GM12892 (cell line): ENCODE measurements around the gene ITGB8.

ENCODE experiments used
- DNase-seq: peaks from one replicate; pipeline ENCODE4 v3.0.0; 2011; ENCODE audit not compliant: insufficient read length
- FAIRE-seq: peaks from 2 replicates; lab custom pipeline; 2011; peaks lifted over from hg19 to GRCh38; lab: Jason Lieb, UNC
- POLR2A ChIP-seq: IDR thresholded peaks from 2 replicates; pipeline ENCODE4 v1.6.1; 2011; ENCODE audit warnings: low read depth, low read length, control low read depth
- POLR2AphosphoS5 ChIP-seq: IDR thresholded peaks from 2 replicates; pipeline ENCODE4 v1.6.1; 2011; ENCODE audit warnings: low read depth, low read length, control low read depth
- TAF1 ChIP-seq: IDR thresholded peaks from 2 replicates; pipeline ENCODE4 v1.6.1; 2011; ENCODE audit warnings: low read depth, mild to moderate bottlenecking, control low read depth, low read length, borderline replicate concordance

ITGB8 gene

GRCh38 chr7:20346577-20346976 lies 15.9 kb downstream of the ITGB8 start:
- TF ChIP-seq POLR2AphosphoS5, result no peak
- no peak for TF ChIP-seq POLR2A
- DNase-seq, result no peak
- FAIRE-seq, result no peak

DNA sequence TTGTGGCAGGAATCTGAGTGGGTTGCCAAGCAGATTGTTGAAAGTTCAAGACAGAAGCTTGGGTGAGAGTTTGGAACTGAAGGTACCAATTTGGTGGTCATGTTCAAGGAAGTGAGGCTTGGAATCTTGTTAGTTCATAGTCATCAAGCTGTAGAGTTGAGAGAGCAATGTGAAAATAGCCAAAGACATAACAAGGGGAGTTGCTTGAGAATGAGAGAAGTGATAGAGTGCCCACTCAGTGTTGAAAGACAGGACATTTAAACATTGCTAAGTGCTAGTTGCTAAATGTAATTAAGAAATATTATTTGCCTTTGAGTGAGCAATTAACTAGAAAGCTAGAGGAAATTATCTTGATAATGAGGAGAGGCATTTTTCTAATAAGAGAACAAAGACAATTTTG lies 17.0 kb downstream of the ITGB8 start:
- no peak for FAIRE-seq
- no peak for TF ChIP-seq TAF1
- no peak for TF ChIP-seq POLR2A
- no peak for TF ChIP-seq POLR2AphosphoS5
- no peak for DNase-seq

- no peak for TF ChIP-seq POLR2A
- no peak for TF ChIP-seq TAF1
- no peak for TF ChIP-seq POLR2AphosphoS5
- DNase-seq (no peak), FAIRE-seq (no peak)
Observed at GRCh38 chr7:20348125-20348807, 17.6 kb downstream of the ITGB8 start.

GRCh38 chr7:20350518-20350951 lies 19.8 kb downstream of the ITGB8 start:
- FAIRE-seq (no peak), DNase-seq (no peak)
- TF ChIP-seq TAF1 (no peak), POLR2A (no peak), POLR2AphosphoS5 (no peak)

DNA sequence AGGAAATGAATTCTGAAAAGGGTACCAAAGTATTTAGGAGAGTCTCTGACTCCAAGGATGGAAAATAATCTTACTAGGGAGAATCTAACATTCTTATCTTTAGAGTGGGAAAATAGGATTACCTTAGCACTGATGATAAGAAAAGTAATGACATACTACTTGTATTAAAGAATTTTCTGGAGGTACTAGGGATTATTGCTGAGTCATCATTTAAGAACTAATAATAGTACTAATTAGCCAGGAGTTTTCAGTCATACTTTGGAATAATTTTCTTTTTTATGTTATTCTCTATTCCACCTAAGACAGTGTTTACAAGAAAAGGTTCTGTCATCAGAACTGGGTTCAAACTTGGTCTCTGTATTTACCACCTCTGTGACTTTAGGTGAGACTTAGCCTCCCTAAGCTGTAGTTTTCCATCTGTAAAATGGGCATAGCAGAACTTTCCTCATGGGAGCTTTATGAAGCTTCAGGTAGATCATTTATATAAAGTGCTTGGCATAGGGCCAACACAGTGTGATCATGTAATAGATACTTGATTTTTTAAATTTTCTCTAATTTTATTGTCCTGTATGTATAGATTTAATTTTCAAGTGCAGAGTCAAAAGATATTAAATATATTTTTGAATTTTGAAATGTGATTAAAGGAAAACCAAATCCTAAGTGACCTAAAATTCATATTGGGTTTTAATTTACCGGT lies 20.4 kb downstream of the ITGB8 start:
- no peak for TF ChIP-seq POLR2AphosphoS5
- TF ChIP-seq TAF1, result no peak
- no peak for TF ChIP-seq POLR2A
- no peak for FAIRE-seq
- no peak for DNase-seq

GRCh38 chr7:20351901-20352300 lies 21.2 kb downstream of the ITGB8 start:
- no peak for DNase-seq
- TF ChIP-seq POLR2AphosphoS5 (no peak), TAF1 (no peak), POLR2A (no peak)
- FAIRE-seq, result no peak

- no peak for TF ChIP-seq TAF1
- no peak for TF ChIP-seq POLR2AphosphoS5
- TF ChIP-seq POLR2A, result no peak
- FAIRE-seq (no peak), DNase-seq (no peak)
Observed at GRCh38 chr7:20352573-20353306, 22.0 kb downstream of the ITGB8 start.

DNA sequence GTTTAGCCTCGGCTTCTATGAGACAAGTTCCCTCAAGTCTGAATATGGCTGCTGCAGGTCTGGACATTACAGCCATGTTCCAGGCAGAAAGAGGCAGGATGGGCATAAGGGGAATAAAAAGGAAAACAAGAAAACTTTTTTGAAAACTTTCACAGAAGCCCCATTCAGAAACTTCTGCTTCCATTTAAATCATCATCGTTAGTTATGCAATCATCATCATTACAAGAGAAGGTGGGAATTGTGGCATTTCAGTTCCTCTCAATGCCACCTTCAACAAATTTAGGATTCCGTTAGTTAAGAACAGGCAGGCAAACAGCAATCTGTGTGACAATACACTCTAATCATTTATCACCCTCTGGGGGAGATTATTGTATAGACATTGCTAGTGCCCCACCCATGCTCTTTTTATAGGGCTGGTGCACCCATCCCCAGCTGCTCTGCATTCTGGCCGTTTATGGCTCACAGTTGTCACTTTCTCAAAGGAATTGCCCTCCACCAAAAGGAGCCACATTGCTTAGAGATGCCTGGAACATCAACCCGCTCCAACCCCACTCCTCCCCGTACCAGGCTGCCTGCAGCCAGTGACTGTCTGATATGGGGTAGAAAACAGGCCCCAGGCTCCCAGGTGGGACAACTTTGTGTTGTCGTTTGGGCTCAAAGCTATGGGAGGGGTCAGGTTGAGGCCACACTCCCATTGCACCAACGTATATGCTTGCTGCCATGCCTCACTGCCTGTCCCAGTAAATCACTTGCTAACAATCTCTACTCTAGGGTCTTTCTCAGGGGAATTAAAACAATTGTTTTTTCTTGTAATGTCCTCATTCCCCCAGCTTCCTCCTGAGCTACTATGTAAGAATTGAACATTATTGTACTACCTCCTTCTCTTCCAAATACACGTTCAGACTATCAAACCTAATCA lies 24.2 kb downstream of the ITGB8 start:
- DNase-seq (no peak), FAIRE-seq (peak; percentile 86)
- TF ChIP-seq TAF1 (no peak), POLR2A (no peak), POLR2AphosphoS5 (no peak)

- no peak for DNase-seq
- no peak for TF ChIP-seq POLR2A
- TF ChIP-seq POLR2AphosphoS5, result no peak
- no peak for TF ChIP-seq TAF1
- no peak for FAIRE-seq
Observed at GRCh38 chr7:20358106-20358505, 27.4 kb downstream of the ITGB8 start.

DNA sequence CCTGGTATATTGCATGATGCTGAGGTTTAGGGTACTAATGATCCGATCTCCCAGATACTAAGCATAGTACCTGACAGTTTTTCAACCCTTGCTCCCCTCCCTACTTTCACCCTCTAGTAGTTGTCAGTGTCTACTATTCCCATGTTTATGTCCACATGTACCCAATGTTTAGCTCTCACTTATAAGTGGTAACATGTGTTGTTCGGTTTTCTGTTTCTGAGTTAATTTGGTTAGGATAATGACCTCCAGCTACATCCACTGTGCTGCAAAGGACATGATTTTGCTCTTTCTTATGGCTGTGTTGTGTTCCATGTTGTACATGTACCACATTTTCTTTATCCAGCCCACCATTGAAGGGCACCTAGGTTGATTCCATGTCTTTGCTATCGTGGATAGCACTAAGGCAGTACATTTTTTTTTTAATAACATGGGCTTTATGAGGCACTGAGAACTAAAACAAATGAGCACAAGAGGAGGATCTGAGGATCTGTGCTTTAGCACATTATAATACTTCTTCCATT lies 28.1 kb downstream of the ITGB8 start:
- DNase-seq (no peak), FAIRE-seq (no peak)
- TF ChIP-seq POLR2A (no peak), POLR2AphosphoS5 (no peak), TAF1 (no peak)
